Measurements from ENCODE around the gene SPRYD3. TPM values are rescaled to one million over a fixed set of nuclear protein-coding genes. Genes with fewer than 3 reads are reported as not detected.

Gene SPRYD3
- total RNA-seq, 1 experiment from 2014 or later, result 47.5 TPM

GRCh38 chr12:53036802-53037201, 42.4 kb downstream of the SPRYD3 start:
- Histone ChIP-seq H3K4me1 (ENCODE audit: control insufficient read depth in 1 of 2, insufficient read depth in 2 of 2, low read length in 2 of 2) (peaks cover 0 to 4% of the 10 kb centered on the region in 2 experiments; a peak in 1 of 4 replicates), H4K20me1 (ENCODE audit: insufficient read depth) (peaks cover 11% of the 10 kb centered on the region; the same call in 1 of the 2 replicates), H2AFZ (ENCODE audit: low read depth, low read length, poor library complexity, severe bottlenecking) (no peak overlapping the region), H3K9me2 (ENCODE audit: insufficient read depth) (no peaks in the 10 kb centered on the region), H3K4me2 (ENCODE audit: low read length) (no peak overlapping the region), H3K27ac (ENCODE audit: low read depth, low read length) (no peak overlapping the region), H3K9ac (ENCODE audit: low read length) (no peak overlapping the region), H3K36me3 (ENCODE audit: control insufficient read depth in 1 of 2, insufficient read depth in 2 of 2, low read length in 2 of 2) (peaks cover 60 to 65% of the 10 kb centered on the region in 2 experiments), H3K79me2 (ENCODE audit: insufficient read depth, low read length) (peaks cover 57% of the 10 kb centered on the region), H3K4me3 (replicated peaks in 1 of 2; ENCODE audit: low read depth in 1 of 2, low read length in 2 of 2) (no peak overlapping the region), H3K27me3 (ENCODE audit: insufficient read depth, low read length) (no peaks in the 10 kb centered on the region), H3K9me3 (ENCODE audit: control insufficient read depth in 1 of 2, insufficient read depth in 1 of 2, low read depth in 1 of 2, low read length in 2 of 2) (no peaks in the 10 kb centered on the region)
- RAD21 ChIA-PET (ENCODE audit: low non-redundant PET in 1 of 2, low total read pairs in 2 of 2, uncharacterized antibody in 2 of 2, unreplicated experiment in 2 of 2), result no interaction called here
- intact Hi-C loops (cut with micrococcal nuclease), result no loop called here
- ATAC-seq (no peak), DNase-seq (ENCODE audit: low read depth, low spot score) (no peak)
- CTCF ChIA-PET, result no interaction called here
- POLR2A ChIA-PET, result no interaction called here
- TF ChIP-seq ZNF274 (IDR thresholded peaks at IDR 0.05; ENCODE audit: low read depth, low read length) (no peak), ZBTB33 (IDR thresholded peaks at IDR 0.05; ENCODE audit: extremely low read depth, insufficient replicate concordance, low read length) (no peak), CTCF (IDR thresholded peaks at IDR 0.05 in 2 of 3, conservative IDR thresholded peaks at IDR 0.05 in 1 of 3; ENCODE audit: borderline replicate concordance in 1 of 3, insufficient read depth in 1 of 3, low read depth in 2 of 3, low read length in 2 of 3) (no peak), SIN3A (IDR thresholded peaks at IDR 0.05; ENCODE audit: low read depth) (no peak), ZFX (IDR thresholded peaks at IDR 0.05) (no peak), SRF (IDR thresholded peaks at IDR 0.05; ENCODE audit: low read depth) (no peak), POLR2A (IDR thresholded peaks at IDR 0.05; ENCODE audit: borderline replicate concordance, extremely low read depth, insufficient read depth, insufficient read length) (no peak), EZH2 (IDR thresholded peaks at IDR 0.05) (no peak), TCF7L2 (IDR thresholded peaks at IDR 0.05; ENCODE audit: borderline replicate concordance, extremely low read depth, insufficient read depth, insufficient read length) (no peak), EZH2phosphoT487 (IDR thresholded peaks at IDR 0.05; ENCODE audit: borderline replicate concordance) (no peak), CBX3 (IDR thresholded peaks at IDR 0.05; ENCODE audit: low read depth) (no peak), YY1 (IDR thresholded peaks at IDR 0.05; ENCODE audit: extremely low read depth, insufficient replicate concordance, low read depth, low read length) (no peak), RAD21 (IDR thresholded peaks at IDR 0.05; ENCODE audit: low read depth) (no peak), SP1 (IDR thresholded peaks at IDR 0.05; ENCODE audit: low read depth) (no peak)
- no TSS peak for BruUV-seq (replicated peaks)
